ENCODE data around the gene KCNQ1OT1.

The KCNQ1OT1 gene

DNA sequence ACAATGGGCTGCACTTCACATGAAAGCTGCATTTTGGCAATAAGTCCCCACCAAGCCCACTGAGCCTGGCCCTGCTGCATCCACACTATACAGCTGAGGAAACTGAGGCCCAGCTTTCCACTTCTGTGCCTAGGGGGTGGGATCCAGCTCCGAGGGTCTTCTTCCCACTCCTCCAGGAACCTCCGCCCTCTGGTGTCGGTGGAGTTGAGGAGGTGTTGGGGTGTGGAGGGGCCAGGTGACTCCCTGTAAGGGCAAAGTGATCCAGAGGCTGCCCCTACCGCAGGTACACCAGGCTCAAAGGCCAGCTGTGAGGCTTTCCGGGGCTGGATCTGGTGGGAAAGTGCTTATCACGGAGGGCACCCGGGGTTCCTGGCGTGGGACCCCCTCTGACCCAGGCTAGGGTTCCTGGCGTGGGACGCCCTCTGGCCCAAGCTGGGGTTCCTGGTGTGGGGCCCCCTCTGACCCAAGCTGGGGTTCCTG, 130.0 kb downstream of the KCNQ1OT1 start:
- Histone ChIP-seq H3K9me3 (ENCODE audit: control insufficient read depth, insufficient read depth, low read length) (no peaks in the 10 kb centered on the region), H3K4me1 (ENCODE audit: control insufficient read depth, insufficient read depth, low read length) (no peaks in the 10 kb centered on the region), H3K9ac (ENCODE audit: low read depth, low read length) (no peak overlapping the region), H3K4me3 (ENCODE audit: low read depth, low read length) (no peak overlapping the region), H3K36me3 (ENCODE audit: control insufficient read depth, insufficient read depth, low read length) (no peaks in the 10 kb centered on the region), H3K27ac (ENCODE audit: low read depth, low read length) (no peak overlapping the region), H3K27me3 (ENCODE audit: control insufficient read depth, insufficient read depth, low read length) (peaks cover 68% of the 10 kb centered on the region)

DNA sequence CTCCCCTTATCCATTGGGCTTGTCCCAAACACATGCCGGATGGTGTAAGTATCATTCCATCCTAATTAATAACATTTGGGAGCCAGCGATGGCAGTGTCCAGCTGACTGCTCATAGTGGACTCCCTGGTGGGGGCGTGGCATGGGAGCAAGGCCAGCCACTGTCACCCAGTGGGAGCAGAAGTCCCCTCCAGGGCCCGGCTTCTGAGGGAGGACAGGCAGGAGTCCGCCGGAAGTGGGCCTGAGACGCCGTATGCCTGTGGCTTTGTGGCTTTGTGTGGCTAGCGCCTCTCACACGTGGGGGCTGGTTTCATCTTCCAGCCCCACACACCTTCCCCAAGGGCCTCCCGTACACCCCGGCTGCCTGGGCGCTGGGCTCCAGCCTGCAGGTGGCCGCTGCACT, 130.5 kb downstream of the KCNQ1OT1 start:
- Histone ChIP-seq H3K36me3 (ENCODE audit: control insufficient read depth, insufficient read depth, low read length) (no peaks in the 10 kb centered on the region), H3K27ac (ENCODE audit: low read depth, low read length) (no peak overlapping the region), H3K4me1 (ENCODE audit: control insufficient read depth, insufficient read depth, low read length) (no peaks in the 10 kb centered on the region), H3K27me3 (ENCODE audit: control insufficient read depth, insufficient read depth, low read length) (peaks cover 73% of the 10 kb centered on the region), H3K9me3 (ENCODE audit: control insufficient read depth, insufficient read depth, low read length) (no peaks in the 10 kb centered on the region), H3K4me3 (ENCODE audit: low read depth, low read length) (no peak overlapping the region), H3K9ac (ENCODE audit: low read depth, low read length) (no peak overlapping the region)

- Histone ChIP-seq H3K9ac (ENCODE audit: low read depth, low read length) (no peak overlapping the region), H3K27ac (ENCODE audit: low read depth, low read length) (no peak overlapping the region), H3K4me3 (ENCODE audit: low read depth, low read length) (no peak overlapping the region), H3K9me3 (ENCODE audit: control insufficient read depth, insufficient read depth, low read length) (no peaks in the 10 kb centered on the region), H3K36me3 (ENCODE audit: control insufficient read depth, insufficient read depth, low read length) (no peaks in the 10 kb centered on the region), H3K27me3 (ENCODE audit: control insufficient read depth, insufficient read depth, low read length) (peaks cover 74% of the 10 kb centered on the region), H3K4me1 (ENCODE audit: control insufficient read depth, insufficient read depth, low read length) (no peaks in the 10 kb centered on the region)
Observed at GRCh38 chr11:2567026-2567671, 132.6 kb downstream of the KCNQ1OT1 start.

GRCh38 chr11:2566223-2567025, 133.4 kb downstream of the KCNQ1OT1 start:
- no peak overlapping the region for H3K4me3 ChIP-seq (ENCODE audit: low read depth, low read length)
- H3K27ac ChIP-seq (ENCODE audit: low read depth, low read length), result no peak overlapping the region
- H3K4me1 ChIP-seq (ENCODE audit: control insufficient read depth, insufficient read depth, low read length), result no peaks in the 10 kb centered on the region
- no peaks in the 10 kb centered on the region for H3K9me3 ChIP-seq (ENCODE audit: control insufficient read depth, insufficient read depth, low read length)
- no peak overlapping the region for H3K9ac ChIP-seq (ENCODE audit: low read depth, low read length)
- no peaks in the 10 kb centered on the region for H3K36me3 ChIP-seq (ENCODE audit: control insufficient read depth, insufficient read depth, low read length)
- peaks cover 76% of the 10 kb centered on the region for H3K27me3 ChIP-seq (ENCODE audit: control insufficient read depth, insufficient read depth, low read length)

- Histone ChIP-seq H3K27ac (ENCODE audit: low read depth, low read length) (no peak overlapping the region), H3K36me3 (ENCODE audit: control insufficient read depth, insufficient read depth, low read length) (no peaks in the 10 kb centered on the region), H3K4me3 (ENCODE audit: low read depth, low read length) (no peak overlapping the region), H3K9me3 (ENCODE audit: control insufficient read depth, insufficient read depth, low read length) (no peaks in the 10 kb centered on the region), H3K27me3 (ENCODE audit: control insufficient read depth, insufficient read depth, low read length) (peaks cover 73% of the 10 kb centered on the region), H3K9ac (ENCODE audit: low read depth, low read length) (no peak overlapping the region), H3K4me1 (ENCODE audit: control insufficient read depth, insufficient read depth, low read length) (no peaks in the 10 kb centered on the region)
Observed at GRCh38 chr11:2565447-2566222, 134.2 kb downstream of the KCNQ1OT1 start.

- H3K36me3 ChIP-seq (ENCODE audit: control insufficient read depth, insufficient read depth, low read length), result no peaks in the 10 kb centered on the region
- H3K27ac ChIP-seq (ENCODE audit: low read depth, low read length), result no peak overlapping the region
- no peaks in the 10 kb centered on the region for H3K4me1 ChIP-seq (ENCODE audit: control insufficient read depth, insufficient read depth, low read length)
- no peak overlapping the region for H3K4me3 ChIP-seq (ENCODE audit: low read depth, low read length)
- peaks cover 69% of the 10 kb centered on the region for H3K27me3 ChIP-seq (ENCODE audit: control insufficient read depth, insufficient read depth, low read length)
- no peaks in the 10 kb centered on the region for H3K9me3 ChIP-seq (ENCODE audit: control insufficient read depth, insufficient read depth, low read length)
- H3K9ac ChIP-seq (ENCODE audit: low read depth, low read length), result no peak overlapping the region
Observed at GRCh38 chr11:2564588-2565425, 135.0 kb downstream of the KCNQ1OT1 start.

DNA sequence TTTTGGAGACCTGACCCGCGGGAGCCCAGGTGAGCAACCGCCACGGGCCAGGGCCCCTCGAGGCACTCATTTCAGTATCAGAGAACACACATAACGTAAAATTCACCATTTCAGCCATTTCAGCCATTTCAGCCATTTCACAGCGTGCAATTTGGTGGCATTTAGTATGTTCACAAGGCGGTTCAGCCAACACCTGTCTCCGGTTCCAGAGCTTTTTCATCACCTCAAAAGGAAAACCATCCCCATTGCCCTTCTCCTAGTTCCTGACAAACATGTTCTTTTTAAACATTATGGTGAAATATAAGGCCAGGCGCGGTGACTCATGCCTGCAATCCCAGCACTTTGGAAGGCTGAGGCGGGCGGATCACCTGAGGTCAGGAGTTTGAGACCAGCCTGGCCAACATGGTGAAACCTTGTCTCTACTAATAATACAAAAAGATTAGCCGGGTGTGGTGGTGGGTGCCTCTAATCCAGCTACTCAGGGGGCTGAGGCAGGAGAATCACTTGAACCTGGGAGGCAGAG, 135.7 kb downstream of the KCNQ1OT1 start:
- H3K9ac ChIP-seq (ENCODE audit: low read depth, low read length), result no peak overlapping the region
- H3K4me1 ChIP-seq (ENCODE audit: control insufficient read depth, insufficient read depth, low read length), result no peaks in the 10 kb centered on the region
- no peak overlapping the region for H3K27ac ChIP-seq (ENCODE audit: low read depth, low read length)
- no peaks in the 10 kb centered on the region for H3K36me3 ChIP-seq (ENCODE audit: control insufficient read depth, insufficient read depth, low read length)
- peaks cover 69% of the 10 kb centered on the region for H3K27me3 ChIP-seq (ENCODE audit: control insufficient read depth, insufficient read depth, low read length)
- no peak overlapping the region for H3K4me3 ChIP-seq (ENCODE audit: low read depth, low read length)
- H3K9me3 ChIP-seq (ENCODE audit: control insufficient read depth, insufficient read depth, low read length), result no peaks in the 10 kb centered on the region

DNA sequence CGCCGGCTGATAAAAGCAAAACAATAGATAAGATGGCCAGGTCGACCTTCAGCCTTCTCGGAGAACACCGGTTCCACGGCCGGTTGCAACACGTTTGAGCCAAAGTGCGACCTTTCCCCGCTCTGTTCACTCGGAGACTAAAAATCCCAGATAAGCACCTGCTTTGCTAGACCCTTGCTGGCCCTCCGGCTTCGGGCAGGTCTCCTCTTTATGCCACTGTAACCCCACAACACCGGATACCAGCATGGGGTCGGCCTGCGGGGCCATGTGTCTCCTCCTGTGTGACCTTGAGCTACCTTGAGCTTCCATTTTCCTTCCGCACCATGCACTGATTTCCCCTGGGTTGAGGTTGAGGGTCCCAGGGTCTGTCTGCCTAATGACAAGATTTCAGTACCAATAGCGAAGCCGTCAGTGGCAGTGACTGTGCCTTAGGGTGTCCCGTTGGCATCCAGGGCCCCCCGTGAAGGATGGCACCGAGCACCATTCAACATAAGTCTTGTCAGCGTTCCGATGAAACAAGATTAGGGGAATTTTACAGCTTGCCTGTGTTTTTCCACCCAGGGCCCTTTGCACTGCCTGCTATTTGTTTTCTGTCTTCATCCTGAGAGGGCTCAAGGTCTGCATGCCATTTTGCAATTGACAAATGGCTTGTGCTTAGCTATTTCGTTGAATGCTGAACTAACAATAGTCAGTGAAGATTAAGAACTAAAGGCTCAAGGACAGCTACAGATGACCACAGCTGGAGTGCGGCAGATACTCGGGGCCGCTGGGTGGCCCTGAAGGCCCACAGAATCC, 136.4 kb downstream of the KCNQ1OT1 start:
- Histone ChIP-seq H3K9ac (ENCODE audit: low read depth, low read length) (no peak overlapping the region), H3K4me1 (ENCODE audit: control insufficient read depth, insufficient read depth, low read length) (no peaks in the 10 kb centered on the region), H3K9me3 (ENCODE audit: control insufficient read depth, insufficient read depth, low read length) (no peaks in the 10 kb centered on the region), H3K27ac (ENCODE audit: low read depth, low read length) (no peak overlapping the region), H3K36me3 (ENCODE audit: control insufficient read depth, insufficient read depth, low read length) (no peaks in the 10 kb centered on the region), H3K4me3 (ENCODE audit: low read depth, low read length) (no peak overlapping the region), H3K27me3 (ENCODE audit: control insufficient read depth, insufficient read depth, low read length) (peaks cover 72% of the 10 kb centered on the region)

DNA sequence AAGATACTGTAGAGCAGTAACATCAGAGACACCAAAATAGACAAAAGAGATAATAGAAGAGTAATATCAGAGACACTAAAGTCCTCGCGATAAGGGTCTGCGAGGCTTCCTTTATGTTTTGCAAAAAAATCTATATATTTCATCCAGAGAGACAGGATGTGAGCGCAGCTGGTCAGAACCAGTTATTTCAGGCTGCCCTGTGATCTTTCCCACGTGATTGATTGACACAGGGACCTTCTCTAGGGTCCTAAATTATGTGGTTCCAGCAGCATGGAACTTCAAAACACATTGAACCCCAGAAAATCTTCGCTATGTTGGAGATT, 136.9 kb downstream of the KCNQ1OT1 start:
- Histone ChIP-seq H3K36me3 (ENCODE audit: control insufficient read depth, insufficient read depth, low read length) (no peaks in the 10 kb centered on the region), H3K4me3 (ENCODE audit: low read depth, low read length) (no peak overlapping the region), H3K27me3 (ENCODE audit: control insufficient read depth, insufficient read depth, low read length) (peaks cover 74% of the 10 kb centered on the region), H3K27ac (ENCODE audit: low read depth, low read length) (no peak overlapping the region), H3K9ac (ENCODE audit: low read depth, low read length) (no peak overlapping the region), H3K9me3 (ENCODE audit: control insufficient read depth, insufficient read depth, low read length) (no peaks in the 10 kb centered on the region), H3K4me1 (ENCODE audit: control insufficient read depth, insufficient read depth, low read length) (no peaks in the 10 kb centered on the region)
